Cardiac fibroblast (primary cell): ENCODE measurements around the gene FKRP.

Experiments used
- DNase-seq, 2 donors: peaks; one replicate each; pipeline versions ENCODE4 v3.0.0 to v3.0.0-alpha.2; 2010; ENCODE audit warnings: low read depth in 2 of 2
- H3K4me3 ChIP-seq, 2 donors: replicated peaks in 1 of 2; 1 replicate in 1 of 2; 2 replicates in 1 of 2; pipeline ENCODE4 v1.5.1; 2011; ENCODE audit warnings: low read depth in 2 of 2, low read length in 2 of 2, mild to moderate bottlenecking in 2 of 2, moderate library complexity in 1 of 2
- CTCF ChIP-seq: IDR thresholded peaks from one replicate; pipeline ENCODE4 v1.5.1; 2011; ENCODE audit warnings: low read depth, mild to moderate bottlenecking, low read length, inconsistent platforms

The FKRP gene

GRCh38 chr19:46724468-46724867 lies 21.4 kb upstream of the FKRP start:
- no peak overlapping the region for H3K4me3 ChIP-seq
- DNase-seq, result no peak
- TF ChIP-seq CTCF, result no peak

- no peak overlapping the region for H3K4me3 ChIP-seq
- no peak for TF ChIP-seq CTCF
- DNase-seq, result no peak
These were observed 20.6 kb upstream of the FKRP start for GRCh38 chr19:46725036-46725820.

- TF ChIP-seq CTCF, result no peak
- DNase-seq, result no peak
- no peak overlapping the region for H3K4me3 ChIP-seq
These were observed 19.9 kb upstream of the FKRP start for GRCh38 chr19:46725859-46726393.

- no peak overlapping the region for H3K4me3 ChIP-seq
- no peak for TF ChIP-seq CTCF
- no peak for DNase-seq
These were observed 19.3 kb upstream of the FKRP start for GRCh38 chr19:46726551-46726950.

- DNase-seq, result no peak
- no peak overlapping the region for H3K4me3 ChIP-seq
- no peak for TF ChIP-seq CTCF
These were observed 18.8 kb upstream of the FKRP start for GRCh38 chr19:46726971-46727501.

- no peak overlapping the region for H3K4me3 ChIP-seq
- DNase-seq, result no peak
- TF ChIP-seq CTCF, result no peak
These were observed 18.1 kb upstream of the FKRP start for GRCh38 chr19:46727757-46728156.
